CD4-positive, alpha-beta T cell treated with Interleukin-12 subunit alpha and Interleukin-12 subunit beta, for 1 hour (primary cell): Measurements from ENCODE around the gene PDCD1.
A peak's percentile ranks its signal among the peaks of the same experiment; 100 is the strongest.
"Not testable (repeated sequence)": the region's sequence is repeated elsewhere in the genome, so short reads cannot be mapped to it uniquely, and the experiment has no call there.

Source experiments
- DNase-seq: peaks from one replicate; pipeline ENCODE4 v3.0.0-alpha.2; 2020

The PDCD1 gene

DNA sequence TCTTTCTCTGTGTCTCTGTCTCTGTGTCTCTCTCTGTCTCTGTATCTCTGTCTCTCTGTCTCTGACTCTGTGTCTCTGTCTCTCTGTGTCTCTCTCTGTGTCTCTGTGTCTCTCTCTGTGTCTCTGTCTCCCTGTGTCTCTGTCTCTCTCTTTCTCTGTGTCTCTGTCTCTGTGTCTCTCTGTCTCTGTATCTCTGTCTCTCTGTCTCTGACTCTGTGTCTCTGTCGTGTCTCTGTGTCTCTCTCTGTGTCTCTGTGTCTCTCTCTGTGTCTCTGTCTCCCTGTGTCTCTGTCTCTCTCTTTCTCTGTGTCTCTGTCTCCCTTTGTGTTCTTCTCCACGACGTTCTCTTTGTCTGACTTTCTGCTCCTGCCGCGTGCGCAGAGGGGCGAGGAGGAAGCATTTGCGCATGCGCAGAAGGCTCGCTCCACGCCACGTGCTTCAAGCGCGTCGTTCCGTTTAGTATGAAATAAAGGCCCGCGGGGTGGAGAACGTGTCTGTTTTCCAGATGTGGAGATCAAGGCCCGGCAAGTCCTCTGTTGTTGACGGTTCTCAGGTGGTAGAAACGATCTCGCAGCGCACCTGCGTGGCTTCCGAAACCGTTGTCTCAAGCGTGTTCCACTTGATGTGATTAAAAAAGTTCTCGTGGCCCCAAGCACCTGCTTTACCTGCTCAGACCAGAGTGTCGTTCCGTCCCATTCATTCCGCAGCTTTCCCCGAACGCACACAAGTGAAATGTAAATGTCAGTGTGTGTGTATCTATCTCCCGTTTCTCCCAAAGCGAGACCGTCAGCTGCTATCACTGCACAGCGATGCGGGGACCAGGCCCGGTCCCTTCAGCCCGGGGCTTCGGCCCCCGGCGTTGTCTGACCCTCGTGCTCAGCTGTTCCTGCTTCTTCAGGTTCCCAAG is 34.9 kb downstream of the PDCD1 start:
- DNase-seq, result not testable (repeated sequence)

DNA sequence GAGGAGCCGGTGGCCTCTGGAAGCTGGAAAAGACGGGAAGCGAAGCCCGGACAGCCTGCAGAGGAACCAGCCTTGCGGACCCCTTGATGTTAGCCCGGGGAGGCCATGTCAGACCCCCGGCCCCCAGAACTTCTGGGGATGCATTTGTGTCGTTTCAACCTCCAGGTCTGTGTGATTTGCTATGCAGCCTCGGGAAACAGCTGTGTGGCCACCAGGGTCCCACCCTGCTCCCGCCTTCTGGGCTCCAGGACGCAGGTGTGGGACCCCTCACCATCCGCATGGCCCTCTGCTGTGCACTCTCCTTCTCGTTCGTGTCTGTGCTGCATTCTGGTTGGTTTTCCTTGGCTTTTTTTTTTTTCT is 36.5 kb downstream of the PDCD1 start:
- no peak for DNase-seq

DNA sequence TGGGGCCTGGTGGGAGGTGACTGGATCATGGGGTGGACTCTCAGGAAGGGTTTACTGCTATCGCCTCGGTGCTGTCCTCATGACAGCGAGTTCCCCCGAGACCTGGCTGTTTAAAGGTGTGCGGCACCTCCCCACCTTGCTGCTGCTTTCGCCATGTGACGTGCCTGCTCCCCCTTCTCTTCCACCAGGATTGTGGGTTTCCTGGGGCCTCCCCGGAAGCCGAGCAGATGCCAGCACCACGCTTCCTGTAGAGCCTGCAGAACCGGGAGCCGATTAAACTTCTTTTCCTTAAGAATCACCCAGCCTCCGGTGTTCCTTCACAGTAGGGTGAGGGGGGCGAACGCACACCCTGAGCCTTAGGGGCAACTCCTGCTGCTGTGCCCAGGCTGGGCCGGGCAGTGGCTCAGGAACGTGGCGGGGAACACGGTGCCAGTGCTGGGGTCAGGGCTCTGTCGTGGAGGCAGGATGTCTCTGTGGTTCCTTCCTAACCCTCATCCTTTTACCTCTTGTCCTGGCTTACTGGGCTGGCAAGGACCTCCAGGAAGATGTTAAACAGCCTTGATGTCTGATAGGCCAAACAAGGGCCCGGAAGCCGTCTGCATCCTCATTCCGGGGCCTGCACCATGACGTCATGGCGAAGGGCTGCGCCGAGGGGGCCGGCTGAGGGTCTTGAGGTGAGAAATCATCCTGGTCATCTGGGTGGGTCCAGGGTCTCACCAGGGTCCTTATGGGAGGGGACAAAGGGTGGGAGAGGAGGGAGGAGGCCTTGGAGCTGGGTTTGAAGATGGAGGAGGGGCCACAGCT is 37.0 kb downstream of the PDCD1 start:
- DNase-seq, result no peak

DNA sequence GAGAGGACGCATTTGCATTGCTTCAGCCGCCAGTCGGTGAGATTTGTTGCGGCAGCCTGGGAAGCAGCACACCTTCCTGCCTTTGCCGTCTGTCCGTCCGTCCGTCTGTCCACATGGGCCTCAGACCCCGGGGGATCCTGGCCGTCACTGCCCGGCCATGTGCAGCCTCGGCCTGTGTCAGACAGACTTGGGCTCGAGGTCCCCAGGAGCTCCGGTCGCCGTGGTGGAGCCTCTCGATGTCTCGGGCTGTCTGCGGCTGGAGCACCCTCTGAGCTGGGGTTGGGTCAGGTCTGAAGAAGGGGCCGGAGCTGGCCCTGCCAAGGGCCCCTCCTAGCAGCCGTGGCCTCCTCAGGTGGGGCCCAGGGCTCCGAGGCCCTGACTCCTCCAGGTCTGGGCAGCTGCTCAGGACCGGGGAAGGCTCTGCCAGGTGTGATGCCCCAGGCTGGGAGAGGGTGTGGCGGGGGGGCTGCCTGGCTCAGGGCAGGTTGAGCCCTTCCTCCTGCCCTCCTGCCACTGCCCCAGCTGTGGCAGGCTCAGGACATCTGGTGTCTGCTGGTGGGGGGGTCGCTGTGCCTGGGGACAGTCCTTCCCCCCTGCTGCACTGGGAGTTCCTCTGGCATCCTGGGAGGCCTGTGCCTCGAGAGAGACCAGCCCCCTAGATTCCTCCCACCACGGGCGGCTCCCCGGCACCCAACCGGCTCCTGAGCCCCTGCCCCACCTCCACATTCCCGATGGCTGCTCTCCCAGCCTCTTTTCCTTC is 37.9 kb downstream of the PDCD1 start:
- DNase-seq, result no peak

DNA sequence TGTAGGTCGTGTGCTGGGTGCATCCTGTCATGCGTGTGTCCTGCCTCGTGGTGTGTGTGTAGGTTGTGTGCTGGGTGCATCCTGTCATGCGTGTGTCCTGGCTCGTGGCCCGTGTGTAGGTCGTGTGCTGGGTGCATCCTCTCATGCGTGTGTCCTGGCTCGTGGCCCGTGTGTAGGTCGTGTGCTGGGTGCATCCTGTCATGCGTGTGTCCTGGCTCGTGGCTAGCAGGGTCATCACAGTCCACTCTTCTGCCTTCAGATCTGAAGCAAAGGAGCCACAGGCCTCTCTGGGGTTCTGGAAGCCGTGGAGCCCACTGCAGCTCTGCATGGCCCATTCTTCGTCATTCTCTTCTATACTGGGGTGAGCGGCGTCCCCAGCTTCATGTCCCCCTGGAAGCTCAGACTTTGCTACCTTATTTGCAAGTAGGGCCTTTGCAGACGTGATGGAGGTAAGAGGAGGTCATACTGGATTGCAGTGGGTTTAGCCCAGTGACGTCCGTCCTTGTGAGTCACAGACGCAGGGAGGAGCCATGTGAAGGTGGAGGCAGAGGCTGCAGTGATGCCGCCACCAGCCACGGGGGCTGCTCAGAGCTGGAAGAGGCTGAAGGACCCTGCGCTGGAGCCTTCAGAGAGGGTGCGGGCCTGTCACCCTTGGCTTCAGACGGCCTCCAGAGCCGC is 38.6 kb downstream of the PDCD1 start:
- not testable (repeated sequence) for DNase-seq

DNA sequence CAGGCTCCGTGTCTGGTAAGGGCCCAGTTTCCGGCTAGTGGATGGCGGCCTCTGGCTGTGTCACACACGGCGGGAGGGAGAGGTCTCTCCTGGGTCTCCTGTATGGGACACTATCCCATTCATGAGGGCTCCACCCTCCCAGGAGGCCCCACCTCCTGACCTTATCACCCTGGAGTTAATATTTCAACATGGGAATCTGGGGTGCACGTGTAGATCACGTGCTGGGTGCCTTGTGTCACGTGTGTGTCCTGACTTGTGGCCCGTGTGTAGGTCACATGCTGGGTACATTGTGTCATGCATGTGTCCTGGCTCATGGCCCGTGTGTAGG is 39.8 kb downstream of the PDCD1 start:
- no peak for DNase-seq

DNA sequence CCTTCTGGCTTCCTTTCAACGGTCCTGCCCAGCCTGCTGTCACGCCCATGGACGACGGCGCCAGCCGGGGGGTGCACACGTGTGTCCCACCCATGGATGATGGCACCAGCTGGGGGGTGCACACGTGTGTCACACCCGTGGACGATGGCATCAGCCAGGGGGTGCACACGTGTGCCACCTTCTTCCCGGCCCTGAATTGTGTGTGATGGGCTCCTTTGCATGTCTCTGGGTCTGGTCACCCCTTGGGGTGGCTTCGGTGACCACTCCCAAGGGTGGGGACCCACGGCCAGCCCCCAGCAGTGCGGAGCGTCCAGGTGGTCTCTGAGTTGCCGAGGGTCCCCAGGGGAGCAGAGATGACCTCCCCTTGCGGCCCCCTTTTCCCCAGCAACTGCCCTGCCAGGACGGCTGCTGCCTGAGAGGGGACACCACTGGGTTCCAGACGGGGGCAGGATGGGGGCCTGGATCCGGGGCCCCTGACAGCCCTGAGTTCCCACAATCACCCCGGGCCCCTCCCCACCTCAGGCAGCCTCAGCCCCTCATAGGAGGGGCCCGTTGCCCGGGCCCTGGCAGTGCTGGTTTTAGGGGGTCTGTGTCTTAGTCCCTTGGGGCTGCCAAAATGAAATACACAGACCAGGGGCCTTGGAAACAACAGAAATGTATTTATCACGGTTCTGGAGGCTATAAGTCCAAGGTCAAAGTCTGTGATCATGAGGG is 40.3 kb downstream of the PDCD1 start:
- DNase-seq, result no peak

DNA sequence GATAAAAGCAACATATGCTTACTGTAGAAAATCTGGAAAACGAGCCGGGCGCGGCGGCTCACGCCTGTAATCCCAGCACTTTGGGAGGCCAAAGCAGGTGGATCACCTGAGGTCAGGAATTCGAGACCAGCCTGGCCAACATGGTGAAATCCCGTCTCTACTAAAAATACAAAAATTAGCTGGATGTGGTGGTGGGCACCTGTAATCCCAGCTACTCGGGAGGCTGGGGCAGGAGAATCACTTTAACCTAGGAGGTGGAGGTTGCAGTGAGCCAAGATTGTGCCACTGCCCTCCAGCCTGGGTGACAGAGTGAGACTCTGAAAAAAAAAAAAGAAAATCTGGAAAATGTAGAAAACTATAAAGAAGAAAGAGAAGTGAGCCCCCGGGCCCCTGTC is 40.9 kb downstream of the PDCD1 start:
- DNase-seq, result not testable (repeated sequence)

DNA sequence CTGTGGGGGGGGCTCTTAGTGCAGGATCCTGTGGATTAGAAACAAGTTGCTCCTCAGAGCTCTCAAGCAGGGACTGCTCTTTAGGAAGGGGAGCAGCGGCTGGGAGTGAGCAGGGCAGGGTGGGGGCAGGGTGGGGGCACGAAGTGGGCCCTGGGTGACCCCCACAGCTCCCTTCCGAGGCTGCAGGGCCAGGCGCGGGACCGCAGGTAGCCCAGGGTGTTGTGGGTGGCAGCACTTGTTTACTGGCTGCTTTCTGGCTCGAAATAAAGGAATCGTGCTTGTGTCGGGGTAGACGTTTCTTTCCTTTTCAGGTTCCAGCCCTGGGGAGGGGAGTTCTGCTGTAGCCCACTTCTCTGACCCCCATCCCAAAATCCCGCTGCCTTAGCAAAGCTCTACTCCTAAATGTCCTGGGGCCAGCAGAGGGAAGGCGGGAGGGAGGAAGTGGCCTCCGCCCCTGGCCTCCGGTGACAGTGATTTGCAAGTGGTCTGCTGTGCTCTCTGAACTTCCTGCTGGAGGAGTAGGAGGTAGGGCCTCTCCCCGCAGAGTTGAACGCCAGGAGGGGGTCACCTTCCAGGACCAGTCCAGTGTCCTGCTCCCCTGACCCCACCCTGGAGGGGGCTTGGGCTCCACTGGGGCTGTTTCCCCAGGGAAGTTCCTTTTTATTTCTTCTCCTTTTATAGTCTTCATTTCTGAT is 41.4 kb downstream of the PDCD1 start:
- DNase-seq, result peak; percentile 20

DNA sequence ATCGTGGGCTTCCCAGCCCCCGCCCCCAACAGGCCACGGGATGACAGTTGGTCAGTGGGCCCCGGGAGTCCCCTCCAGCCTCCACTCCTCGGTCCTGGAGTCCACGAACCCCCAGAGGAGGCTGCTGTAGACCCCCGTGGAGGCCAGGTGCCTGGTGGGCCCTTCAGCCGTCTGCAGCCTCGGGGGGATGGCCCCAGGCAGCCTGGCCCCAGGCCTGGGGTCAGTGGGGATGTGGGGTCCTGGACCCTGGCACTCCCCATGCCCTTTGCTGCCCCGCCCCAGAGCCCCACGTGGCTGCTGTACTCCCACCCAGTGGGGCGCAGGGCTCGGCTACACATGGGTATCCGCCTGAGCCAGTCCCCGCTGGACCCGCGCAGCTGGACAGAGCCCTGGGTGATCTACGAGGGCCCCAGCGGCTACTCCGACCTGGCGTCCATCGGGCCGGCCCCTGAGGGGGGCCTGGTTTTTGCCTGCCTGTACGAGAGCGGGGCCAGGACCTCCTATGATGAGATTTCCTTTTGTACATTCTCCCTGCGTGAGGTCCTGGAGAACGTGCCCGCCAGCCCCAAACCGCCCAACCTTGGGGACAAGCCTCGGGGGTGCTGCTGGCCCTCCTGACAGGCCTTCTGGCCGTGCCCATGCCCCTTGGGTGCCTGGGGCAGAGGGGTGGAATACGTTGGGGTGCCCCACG is 42.1 kb downstream of the PDCD1 start:
- no peak for DNase-seq

DNA sequence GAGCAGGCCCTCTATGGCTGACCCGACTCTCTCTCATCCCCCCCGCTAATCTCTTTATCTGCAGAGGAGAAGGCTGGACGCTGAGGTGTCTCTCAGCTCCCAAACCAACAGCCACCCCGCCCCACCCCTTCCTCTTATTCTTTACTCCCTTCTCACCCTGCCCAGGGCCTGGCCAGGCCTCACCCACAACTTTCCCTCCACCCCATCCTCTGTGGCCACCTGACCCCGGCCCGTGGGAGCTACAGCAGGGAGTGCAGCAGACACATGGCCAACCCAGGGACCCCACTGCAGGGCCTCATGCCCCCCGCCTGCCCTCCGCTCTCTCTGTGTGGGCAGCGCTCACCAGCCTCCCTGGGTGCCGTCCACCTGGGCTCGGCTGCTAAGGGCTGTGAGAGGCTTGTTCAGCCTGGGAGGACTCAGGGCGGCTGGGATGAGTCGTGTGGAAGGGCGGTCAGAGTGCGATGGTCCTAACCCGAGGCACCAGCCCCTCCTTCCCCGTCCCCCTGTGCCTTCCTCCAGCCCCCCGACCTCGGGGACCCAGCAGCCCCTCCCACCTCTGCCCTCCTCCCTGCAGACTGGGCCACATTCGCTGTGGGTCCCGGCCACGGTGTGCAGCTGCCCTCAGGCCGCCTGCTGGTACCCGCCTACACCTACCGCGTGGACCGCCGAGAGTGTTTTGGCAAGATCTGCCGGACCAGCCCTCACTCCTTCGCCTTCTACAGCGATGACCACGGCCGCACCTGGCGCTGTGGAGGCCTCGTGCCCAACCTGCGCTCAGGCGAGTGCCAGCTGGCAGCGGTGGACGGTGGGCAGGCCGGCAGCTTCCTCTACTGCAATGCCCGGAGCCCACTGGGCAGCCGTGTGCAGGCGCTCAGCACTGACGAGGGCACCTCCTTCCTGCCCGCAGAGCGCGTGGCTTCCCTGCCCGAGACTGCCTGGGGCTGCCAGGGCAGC is 42.9 kb downstream of the PDCD1 start:
- no peak for DNase-seq

DNA sequence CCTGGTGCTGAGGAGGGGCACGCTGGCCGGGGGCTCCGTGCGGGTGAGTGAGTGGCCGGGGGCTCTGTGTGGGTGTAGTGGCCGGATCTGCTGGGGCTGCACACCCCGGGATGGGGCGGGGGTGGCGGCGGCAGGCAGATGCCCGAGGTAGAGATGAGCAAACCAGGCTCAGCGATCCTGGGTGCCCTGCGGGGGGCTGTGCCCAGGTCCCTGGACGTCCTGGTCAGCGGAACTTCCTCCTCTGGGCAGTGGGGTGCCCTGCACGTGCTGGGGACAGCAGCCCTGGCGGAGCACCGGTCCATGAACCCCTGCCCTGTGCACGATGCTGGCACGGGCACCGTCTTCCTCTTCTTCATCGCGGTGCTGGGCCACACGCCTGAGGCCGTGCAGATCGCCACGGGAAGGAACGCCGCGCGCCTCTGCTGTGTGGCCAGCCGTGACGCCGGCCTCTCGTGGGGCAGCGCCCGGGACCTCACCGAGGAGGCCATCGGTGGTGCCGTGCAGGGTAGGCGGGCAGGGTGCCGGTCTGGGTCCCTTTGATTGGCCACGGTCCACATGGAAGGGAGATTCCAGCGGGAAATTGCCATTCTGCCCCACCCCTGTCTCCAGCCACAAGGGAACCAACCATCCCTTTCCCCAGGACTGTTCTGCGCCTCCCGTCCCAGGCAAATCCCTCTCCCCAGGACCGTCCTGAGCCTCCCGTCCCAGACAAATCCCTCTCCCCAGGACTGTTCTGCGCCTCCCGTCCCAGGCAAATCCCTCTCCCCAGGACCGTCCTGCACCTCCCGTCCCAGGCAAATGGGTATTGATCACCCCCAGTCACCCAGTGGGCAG is 43.8 kb downstream of the PDCD1 start:
- no peak for DNase-seq

DNA sequence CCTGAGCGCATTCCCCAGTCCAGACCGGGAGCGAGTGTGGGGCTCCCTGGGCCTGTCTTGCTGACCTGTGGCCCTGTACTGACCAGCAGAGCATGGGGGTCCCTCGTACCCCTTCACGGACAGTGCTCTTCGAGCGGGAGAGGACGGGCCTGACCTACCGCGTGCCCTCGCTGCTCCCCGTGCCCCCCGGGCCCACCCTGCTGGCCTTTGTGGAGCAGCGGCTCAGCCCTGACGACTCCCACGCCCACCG is 44.4 kb downstream of the PDCD1 start:
- DNase-seq, result no peak

DNA sequence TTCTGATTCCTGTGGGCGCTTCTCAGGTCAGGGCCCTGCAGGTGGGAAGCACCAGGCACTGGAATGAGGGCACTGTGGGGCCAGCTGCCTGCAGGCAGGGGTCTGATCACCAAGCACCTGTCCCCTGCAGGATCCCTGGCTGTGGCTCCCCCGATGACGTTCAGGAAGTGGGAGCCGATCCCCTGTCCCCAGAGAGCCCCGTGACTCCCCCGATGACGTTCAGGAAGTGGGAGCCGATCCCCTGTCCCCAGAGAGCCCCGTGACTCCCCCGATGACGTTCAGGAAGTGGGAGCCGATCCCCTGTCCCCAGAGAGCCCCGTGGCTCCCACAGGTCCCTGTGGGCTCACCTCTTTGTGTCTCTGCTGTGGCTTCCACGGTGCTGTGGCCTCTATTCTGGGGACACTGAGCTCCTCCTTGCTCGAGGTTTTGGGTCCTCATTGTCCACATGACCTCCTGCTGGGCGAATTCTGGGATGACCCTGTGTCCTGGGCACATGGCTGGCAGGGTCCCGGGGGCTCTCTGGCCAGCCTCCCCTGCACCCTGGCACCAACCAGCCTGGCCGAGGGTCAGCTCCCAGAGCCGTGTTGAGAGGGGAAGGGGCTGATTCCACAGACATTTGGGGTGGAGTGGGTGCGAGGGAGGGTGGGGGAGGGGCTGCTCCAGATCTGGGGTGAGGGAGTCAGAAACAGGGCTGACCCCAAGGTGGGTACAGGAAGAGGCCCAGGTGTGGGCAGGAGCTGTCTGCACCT is 44.9 kb downstream of the PDCD1 start:
- peak; percentile 46 for DNase-seq

DNA sequence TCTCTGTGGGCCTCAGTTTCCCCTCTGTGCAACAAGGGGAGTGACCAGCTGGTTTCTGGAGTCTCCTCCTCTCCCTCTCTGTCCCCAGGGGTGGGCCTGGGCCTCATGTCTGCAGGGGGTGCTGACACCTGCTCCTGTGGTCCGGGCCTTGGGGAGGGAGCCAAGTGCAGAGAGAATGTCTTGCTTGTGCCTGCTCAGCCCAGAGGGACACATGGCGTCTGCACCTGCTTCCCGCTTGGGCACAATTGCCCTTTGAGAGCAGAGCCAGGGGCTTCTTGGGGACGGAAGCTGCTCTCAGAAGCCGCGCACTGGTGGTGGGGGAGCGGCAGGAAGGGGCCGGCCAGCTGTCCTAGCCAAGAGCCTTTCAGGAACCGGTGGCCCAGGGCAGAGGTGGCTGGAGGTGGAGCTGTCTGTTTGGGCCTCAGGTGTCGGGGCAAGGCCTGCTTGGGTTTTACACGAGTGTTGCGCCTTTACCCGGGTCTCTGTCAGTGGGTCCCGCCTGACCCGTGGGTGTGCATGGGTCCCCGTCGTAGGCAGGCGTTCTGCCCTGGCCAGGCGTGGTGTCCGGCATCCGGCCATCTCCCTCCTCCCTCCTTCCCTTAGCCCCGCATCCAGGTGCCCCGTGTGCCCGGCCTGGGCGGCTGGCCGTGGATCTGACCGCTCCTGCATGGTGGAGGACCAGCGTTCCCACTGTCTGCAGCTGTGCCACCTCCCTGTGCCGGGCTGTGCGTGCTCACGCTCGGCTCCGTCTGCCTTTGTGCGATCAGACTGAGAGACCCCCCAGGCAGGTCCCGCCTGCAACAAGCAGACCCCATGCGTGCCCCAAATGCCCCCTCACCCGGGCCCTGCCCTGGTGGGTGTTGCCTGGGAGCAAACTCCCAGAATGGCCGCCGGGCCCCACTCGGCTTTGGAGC is 45.7 kb downstream of the PDCD1 start:
- DNase-seq, result no peak

DNA sequence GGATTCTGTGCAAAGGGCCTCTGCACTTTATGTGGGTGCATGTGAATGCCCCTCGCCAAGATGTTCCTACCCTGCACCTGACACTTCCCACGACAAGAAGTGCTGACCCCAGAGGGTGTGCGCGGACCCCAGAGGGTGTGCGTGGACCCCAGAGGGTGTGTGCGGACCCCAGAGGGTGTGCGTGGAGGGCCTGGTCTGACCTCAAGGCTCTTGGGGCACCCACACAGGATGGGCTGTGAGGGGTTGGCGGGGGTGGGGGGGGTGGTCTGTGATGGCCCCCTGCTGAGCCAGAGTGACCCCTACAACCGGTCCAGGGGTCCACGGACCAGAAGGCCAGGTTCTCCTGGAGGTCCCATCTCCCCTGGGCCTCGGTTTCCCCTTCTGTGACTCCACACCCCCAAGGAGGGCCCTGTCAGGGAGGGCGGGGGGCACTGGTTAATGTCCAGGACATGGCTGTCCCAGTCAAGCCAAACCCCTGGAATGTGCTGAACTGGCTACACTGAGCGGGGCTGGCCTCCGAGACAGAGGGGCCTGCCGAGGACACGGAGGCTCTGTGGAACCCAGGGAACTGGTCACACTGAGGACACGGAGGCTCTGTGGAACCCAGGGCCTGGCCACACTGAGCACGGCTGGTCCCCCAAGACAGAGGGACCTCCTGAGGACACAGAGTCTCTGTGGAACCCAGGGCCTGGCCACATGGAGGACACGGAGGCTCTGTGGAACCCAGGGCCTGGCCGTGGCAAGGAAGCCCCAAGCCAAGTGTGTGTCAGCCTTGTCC is 46.6 kb downstream of the PDCD1 start:
- no peak for DNase-seq
